Smooth muscle cell (in vitro differentiated cells): ENCODE results near the gene HOXD11. TPM values are rescaled to one million over a fixed set of nuclear protein-coding genes. Genes with fewer than 3 reads are reported as not detected.

Source experiments
- DNase-seq: peaks from one replicate; lab custom pipeline; 2025; ENCODE audit not compliant: unreplicated experiment; lab: John Stamatoyannopoulos, UW
- H2AFZ ChIP-seq: fragments of 200-600 bp; sonication (generic); 2 replicates; pipeline ENCODE4 v1.6.0; 2016; ENCODE audit warnings: antibody characterized with exemption, low read depth, mild to moderate bottlenecking
- H3F3A ChIP-seq: fragments of 200-600 bp; sonication (generic); 2 replicates; pipeline ENCODE4 v1.6.0; 2017; ENCODE audit warnings: antibody characterized with exemption, low read depth
- H3K27ac ChIP-seq: fragments of 200-600 bp; sonication (generic); 2 replicates; pipeline ENCODE4 v1.5.1; 2016; ENCODE audit warnings: low read depth, mild to moderate bottlenecking
- H3K27me3 ChIP-seq: fragments of 200-600 bp; sonication (generic); 2 replicates; pipeline ENCODE4 v1.6.1; 2016; ENCODE audit warnings: low read depth, mild to moderate bottlenecking
- H3K36me3 ChIP-seq: fragments of 200-600 bp; sonication (generic); 2 replicates; pipeline ENCODE4 v1.5.1; 2016; ENCODE audit warnings: low read depth
- H3K4me1 ChIP-seq: fragments of 200-600 bp; sonication (generic); 2 replicates; pipeline ENCODE4 v1.5.1; 2016; ENCODE audit warnings: low read depth
- H3K4me2 ChIP-seq: fragments of 200-600 bp; sonication (generic); 2 replicates; pipeline ENCODE4 v1.6.0; 2016; ENCODE audit warnings: mild to moderate bottlenecking
- H3K4me3 ChIP-seq: fragments of 200-600 bp; sonication (generic); 2 replicates; pipeline ENCODE4 v1.5.1; 2016; ENCODE audit warnings: mild to moderate bottlenecking
- H3K79me2 ChIP-seq: fragments of 200-600 bp; sonication (generic); 2 replicates; pipeline ENCODE4 v1.6.0; 2016; ENCODE audit warnings: low read depth, mild to moderate bottlenecking
- H3K9ac ChIP-seq: fragments of 200-600 bp; sonication (generic); 2 replicates; pipeline ENCODE4 v1.6.0; 2016; ENCODE audit warnings: low read depth
- H3K9me3 ChIP-seq: fragments of 200-600 bp; sonication (generic); replicated peaks from 2 replicates; pipeline ENCODE4 v1.5.1; 2016; ENCODE audit warnings: low read depth
- H4K20me1 ChIP-seq: fragments of 200-600 bp; sonication (generic); 2 replicates; pipeline ENCODE4 v1.6.0; 2016; ENCODE audit warnings: low read depth
- CTCF ChIP-seq: fragments of 200-600 bp; sonication (generic); IDR thresholded peaks from 2 replicates; pipeline ENCODE4 v1.5.1; 2017; ENCODE audit warnings: borderline replicate concordance, mild to moderate bottlenecking, antibody characterized with exemption; ENCODE audit not compliant: insufficient read depth, poor library complexity, severe bottlenecking
- WGBS: methylation state at CpG from one replicate; pipeline ENCODE4 v1.1.7; 2016; ENCODE audit warnings: low lambda C conversion rate; 5-methylcytosine and 5-hydroxymethylcytosine counted together
- polyA plus RNA-seq: library from polyadenylated mRNA; unstranded; fragments of >200 nt; fragmentation: Nextera tagmentation; extraction: Ambion mirVana; gene quantifications from 2 replicates; pipeline ENCODE4 v1.2.1, GENCODE V29; 2016
- total RNA-seq: library from RNA; depleted of rRNA; stranded (reverse); fragments of >200 nt; gene quantifications from 2 replicates; pipeline ENCODE4 v1.2.3, GENCODE V29; 2014

HOXD11 gene
- total and polyA plus RNA-seq, 2 experiments from 2014 or later: 4.4 to 7.9 TPM

- H2AFZ ChIP-seq: no peak overlapping the region
- H3K4me3 ChIP-seq: no peak overlapping the region
- no peak overlapping the region for H3K27ac ChIP-seq
- H4K20me1 ChIP-seq: no peaks in the 10 kb centered on the region
- WGBS: 46% methylated on average over 5 of the region's 5 CpGs
- no peak overlapping the region for H3K4me2 ChIP-seq
- peaks cover 7% of the 10 kb centered on the region for H3K4me1 ChIP-seq
- H3K9ac ChIP-seq: no peak overlapping the region
- no peaks in the 10 kb centered on the region for H3K9me3 ChIP-seq
- H3F3A ChIP-seq: no peaks in the 10 kb centered on the region
- no peak for TF ChIP-seq CTCF
- no peak for DNase-seq
- H3K27me3 ChIP-seq: peaks cover 100% of the 10 kb centered on the region
- H3K36me3 ChIP-seq: no peaks in the 10 kb centered on the region
- H3K79me2 ChIP-seq: no peaks in the 10 kb centered on the region
Observed at GRCh38 chr2:176090862-176091261, 16.2 kb upstream of the HOXD11 start.

- TF ChIP-seq CTCF: no peak
- DNase-seq: no peak
- Histone ChIP-seq H3K9ac (no peak overlapping the region), H3K79me2 (no peaks in the 10 kb centered on the region), H2AFZ (no peak overlapping the region), H3F3A (no peaks in the 10 kb centered on the region), H3K9me3 (no peaks in the 10 kb centered on the region), H3K27ac (no peak overlapping the region), H3K27me3 (peaks cover 100% of the 10 kb centered on the region), H3K4me1 (peaks cover 5% of the 10 kb centered on the region), H3K36me3 (no peaks in the 10 kb centered on the region), H3K4me3 (peak overlapping the region; percentile 13), H3K4me2 (no peak overlapping the region), H4K20me1 (no peaks in the 10 kb centered on the region)
- 11% methylated on average over 30 of the region's 31 CpGs for WGBS
Observed at GRCh38 chr2:176091329-176092258, 15.5 kb upstream of the HOXD11 start.

GRCh38 chr2:176092270-176093144 is 14.6 kb upstream of the HOXD11 start, which contains the start of gene HOXD13:
HOXD13 (plus strand) TSS chr2:176092721; CDS start chr2:176092891, 170 bp downstream.
- Histone ChIP-seq H3K4me3 (peak within 1 kb of the TSS; percentile 58), H3K9me3 (no peaks in the 10 kb centered on the region), H2AFZ (peak within 1 kb of the TSS; percentile 14), H4K20me1 (no peaks in the 10 kb centered on the region), H3K4me1 (peaks cover 5% of the 10 kb centered on the region), H3K36me3 (no peaks in the 10 kb centered on the region), H3K27ac (no peak within 1 kb of the TSS), H3K9ac (no peak within 1 kb of the TSS), H3K27me3 (peaks cover 100% of the 10 kb centered on the region), H3K79me2 (no peaks in the 10 kb centered on the region), H3F3A (no peaks in the 10 kb centered on the region), H3K4me2 (peak within 1 kb of the TSS; percentile 80)
- 2% methylated on average over 43 of the region's 95 CpGs for WGBS
- DNase-seq: no peak
- no peak for TF ChIP-seq CTCF
